CD4-positive, alpha-beta T cell treated with Interleukin-12 subunit alpha and Interleukin-12 subunit beta, for 1 hour (primary cell): ENCODE measurements around the gene NKG7.
A peak's percentile ranks its signal among the peaks of the same experiment; 100 is the strongest.

Source experiments
- DNase-seq: peaks from one replicate; pipeline ENCODE4 v3.0.0-alpha.2; 2020

The NKG7 gene

GRCh38 chr19:51389143-51389542 lies 16.7 kb upstream of the NKG7 start:
- no peak for DNase-seq

GRCh38 chr19:51387924-51388389 lies 15.5 kb upstream of the NKG7 start, which contains the start of gene LIM2:
LIM2 (minus strand) TSS chr19:51387974; CDS start chr19:51387443, 531 bp downstream.
- DNase-seq: no peak

- DNase-seq: peak; percentile 33
Measured at GRCh38 chr19:51386882-51387520, 14.5 kb upstream of the NKG7 start.

GRCh38 chr19:51382004-51382403 lies 9.6 kb upstream of the NKG7 start:
- DNase-seq: no peak

- DNase-seq: no peak
Measured at GRCh38 chr19:51380379-51380778, 7.9 kb upstream of the NKG7 start.

- no peak for DNase-seq
Measured at GRCh38 chr19:51377422-51377821, 5.0 kb upstream of the NKG7 start.

- DNase-seq: peak; percentile 49
Measured at GRCh38 chr19:51375504-51376221, 3.2 kb upstream of the NKG7 start.

- no peak for DNase-seq
Measured at GRCh38 chr19:51372021-51372648, 319 bp downstream of the NKG7 start.

- DNase-seq: no peak
Measured at GRCh38 chr19:51371186-51371690, 1.2 kb downstream of the NKG7 start.

- no peak for DNase-seq
Measured at GRCh38 chr19:51370230-51370629, 2.2 kb downstream of the NKG7 start.

- DNase-seq: peak; percentile 29
Measured at GRCh38 chr19:51368366-51369282, 3.8 kb downstream of the NKG7 start, which contains the start of gene CLDND2. CLDND2 (minus strand) TSS chr19:51369003; CDS start chr19:51368577, 426 bp downstream.

GRCh38 chr19:51367565-51368365 lies 4.7 kb downstream of the NKG7 start:
- DNase-seq: peak; percentile 97

GRCh38 chr19:51367255-51367564 lies 5.2 kb downstream of the NKG7 start:
- DNase-seq: no peak

- peak; percentile 94 for DNase-seq
Measured at GRCh38 chr19:51366389-51367254, 5.8 kb downstream of the NKG7 start.

GRCh38 chr19:51365965-51366388 lies 6.5 kb downstream of the NKG7 start, which contains the start of gene ETFB:
ETFB (minus strand) TSS chr19:51366388; CDS start chr19:51366326, 62 bp downstream.
- no peak for DNase-seq

GRCh38 chr19:51365211-51365964 lies 7.1 kb downstream of the NKG7 start:
- DNase-seq: peak; percentile 38

GRCh38 chr19:51364200-51365106 lies 8.0 kb downstream of the NKG7 start:
- no peak for DNase-seq

GRCh38 chr19:51361239-51361638 lies 11.2 kb downstream of the NKG7 start:
- DNase-seq: no peak

GRCh38 chr19:51359294-51359693 lies 13.2 kb downstream of the NKG7 start:
- DNase-seq: no peak
